ENCODE measurements around the gene SPSB2. TPM values are rescaled to one million over a fixed set of nuclear protein-coding genes. Genes with fewer than 3 reads are reported as not detected.

Gene SPSB2
- total and polyA plus RNA-seq, 2 experiments from 2014 or later = 12.3 to 13.5 TPM

DNA sequence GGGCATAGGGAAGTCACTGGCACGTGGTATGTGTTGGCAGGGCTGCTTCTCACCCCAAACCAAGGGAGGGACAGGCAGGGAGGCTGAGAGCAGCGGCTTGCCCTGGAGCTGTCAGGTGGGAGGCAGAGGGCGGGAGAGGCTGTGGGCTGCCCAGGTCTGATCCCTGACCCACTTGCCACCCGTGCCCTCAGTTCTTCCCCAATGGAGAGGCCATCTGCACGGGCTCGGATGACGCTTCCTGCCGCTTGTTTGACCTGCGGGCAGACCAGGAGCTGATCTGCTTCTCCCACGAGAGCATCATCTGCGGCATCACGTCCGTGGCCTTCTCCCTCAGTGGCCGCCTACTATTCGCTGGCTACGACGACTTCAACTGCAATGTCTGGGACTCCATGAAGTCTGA is 27.7 kb downstream of the SPSB2 start:
- peaks cover 5% of the 10 kb centered on the region for H3K4me1 ChIP-seq (ENCODE audit: low read depth)
- TF ChIP-seq, protein P1, sequence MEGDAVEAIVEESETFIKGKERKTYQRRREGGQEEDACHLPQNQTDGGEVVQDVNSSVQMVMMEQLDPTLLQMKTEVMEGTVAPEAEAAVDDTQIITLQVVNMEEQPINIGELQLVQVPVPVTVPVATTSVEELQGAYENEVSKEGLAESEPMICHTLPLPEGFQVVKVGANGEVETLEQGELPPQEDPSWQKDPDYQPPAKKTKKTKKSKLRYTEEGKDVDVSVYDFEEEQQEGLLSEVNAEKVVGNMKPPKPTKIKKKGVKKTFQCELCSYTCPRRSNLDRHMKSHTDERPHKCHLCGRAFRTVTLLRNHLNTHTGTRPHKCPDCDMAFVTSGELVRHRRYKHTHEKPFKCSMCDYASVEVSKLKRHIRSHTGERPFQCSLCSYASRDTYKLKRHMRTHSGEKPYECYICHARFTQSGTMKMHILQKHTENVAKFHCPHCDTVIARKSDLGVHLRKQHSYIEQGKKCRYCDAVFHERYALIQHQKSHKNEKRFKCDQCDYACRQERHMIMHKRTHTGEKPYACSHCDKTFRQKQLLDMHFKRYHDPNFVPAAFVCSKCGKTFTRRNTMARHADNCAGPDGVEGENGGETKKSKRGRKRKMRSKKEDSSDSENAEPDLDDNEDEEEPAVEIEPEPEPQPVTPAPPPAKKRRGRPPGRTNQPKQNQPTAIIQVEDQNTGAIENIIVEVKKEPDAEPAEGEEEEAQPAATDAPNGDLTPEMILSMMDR (IDR thresholded peaks at IDR 0.05; ENCODE audit: low read depth, low read length) = no peak
- no peaks in the 10 kb centered on the region for H3K9me3 ChIP-seq (ENCODE audit: low read depth)
- no peak overlapping the region for H3K27ac ChIP-seq
- DNase-seq (ENCODE audit: low read depth in 1 of 2, low spot score in 1 of 2) = no peak
- peaks cover 2% of the 10 kb centered on the region for H3K36me3 ChIP-seq
- no peak overlapping the region for H3K4me3 ChIP-seq
- no peaks in the 10 kb centered on the region for H3K27me3 ChIP-seq

DNA sequence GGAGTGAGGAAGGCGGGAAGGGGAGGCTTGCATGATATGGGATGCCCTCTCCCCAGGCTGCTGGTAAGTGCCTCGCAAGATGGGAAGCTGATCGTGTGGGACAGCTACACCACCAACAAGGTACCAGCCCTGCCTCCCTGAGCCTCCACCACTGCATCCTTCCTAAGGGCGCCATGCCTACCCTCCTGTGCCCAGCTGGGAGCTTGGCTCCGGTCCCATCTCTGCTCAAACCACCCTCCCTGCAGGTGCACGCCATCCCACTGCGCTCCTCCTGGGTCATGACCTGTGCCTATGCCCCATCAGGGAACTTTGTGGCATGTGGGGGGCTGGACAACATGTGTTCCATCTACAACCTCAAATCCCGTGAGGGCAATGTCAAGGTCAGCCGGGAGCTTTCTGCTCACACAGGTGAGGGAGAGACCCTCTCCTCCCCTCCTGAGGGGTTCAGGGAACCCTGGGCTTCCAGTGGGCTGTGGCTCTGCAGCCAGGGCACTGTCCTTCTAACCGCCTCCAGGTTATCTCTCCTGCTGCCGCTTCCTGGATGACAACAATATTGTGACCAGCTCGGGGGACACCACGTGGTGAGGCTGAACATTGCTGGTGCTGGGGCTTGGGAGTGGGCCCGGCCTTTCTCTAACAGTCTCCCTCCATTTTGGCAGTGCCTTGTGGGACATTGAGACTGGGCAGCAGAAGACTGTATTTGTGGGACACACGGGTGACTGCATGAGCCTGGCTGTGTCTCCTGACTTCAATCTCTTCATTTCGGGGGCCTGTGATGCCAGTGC is 29.8 kb downstream of the SPSB2 start:
- Histone ChIP-seq H3K9me3 (ENCODE audit: low read depth) (no peaks in the 10 kb centered on the region), H3K36me3 (peaks cover 7% of the 10 kb centered on the region), H3K4me3 (no peak overlapping the region), H3K27me3 (no peaks in the 10 kb centered on the region), H3K27ac (no peak overlapping the region), H3K4me1 (ENCODE audit: low read depth) (peaks cover 14% of the 10 kb centered on the region)
- TF ChIP-seq, protein P1 (IDR thresholded peaks at IDR 0.05; ENCODE audit: low read depth, low read length) = no peak
- DNase-seq (ENCODE audit: low read depth in 1 of 2, low spot score in 1 of 2) = no peak

DNA sequence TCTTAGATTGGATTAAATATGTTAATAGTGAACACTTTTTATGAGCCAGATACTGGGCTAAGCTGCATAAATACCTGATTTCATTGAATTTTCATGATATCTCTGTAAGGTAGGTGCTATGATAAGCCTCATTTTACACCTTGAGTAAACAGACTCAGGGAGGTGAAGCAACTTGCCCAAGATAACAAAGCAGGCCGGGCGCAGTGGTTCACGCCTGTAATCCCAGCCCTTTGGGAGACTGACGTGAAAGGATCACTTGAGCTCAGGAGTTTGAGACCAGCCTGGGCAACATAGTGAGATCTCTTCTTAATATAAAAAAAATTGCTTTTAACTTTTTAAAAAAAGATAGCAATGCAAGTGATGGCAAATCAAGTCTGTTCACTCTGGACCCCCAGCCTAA is 31.0 kb downstream of the SPSB2 start:
- DNase-seq (ENCODE audit: low read depth in 1 of 2, low spot score in 1 of 2) = no peak
- no peak overlapping the region for H3K4me3 ChIP-seq
- TF ChIP-seq, protein P1 (IDR thresholded peaks at IDR 0.05; ENCODE audit: low read depth, low read length) = no peak
- H3K27me3 ChIP-seq = no peaks in the 10 kb centered on the region
- H3K36me3 ChIP-seq = peaks cover 12% of the 10 kb centered on the region
- H3K9me3 ChIP-seq (ENCODE audit: low read depth) = no peaks in the 10 kb centered on the region
- peaks cover 14% of the 10 kb centered on the region for H3K4me1 ChIP-seq (ENCODE audit: low read depth)
- no peak overlapping the region for H3K27ac ChIP-seq

DNA sequence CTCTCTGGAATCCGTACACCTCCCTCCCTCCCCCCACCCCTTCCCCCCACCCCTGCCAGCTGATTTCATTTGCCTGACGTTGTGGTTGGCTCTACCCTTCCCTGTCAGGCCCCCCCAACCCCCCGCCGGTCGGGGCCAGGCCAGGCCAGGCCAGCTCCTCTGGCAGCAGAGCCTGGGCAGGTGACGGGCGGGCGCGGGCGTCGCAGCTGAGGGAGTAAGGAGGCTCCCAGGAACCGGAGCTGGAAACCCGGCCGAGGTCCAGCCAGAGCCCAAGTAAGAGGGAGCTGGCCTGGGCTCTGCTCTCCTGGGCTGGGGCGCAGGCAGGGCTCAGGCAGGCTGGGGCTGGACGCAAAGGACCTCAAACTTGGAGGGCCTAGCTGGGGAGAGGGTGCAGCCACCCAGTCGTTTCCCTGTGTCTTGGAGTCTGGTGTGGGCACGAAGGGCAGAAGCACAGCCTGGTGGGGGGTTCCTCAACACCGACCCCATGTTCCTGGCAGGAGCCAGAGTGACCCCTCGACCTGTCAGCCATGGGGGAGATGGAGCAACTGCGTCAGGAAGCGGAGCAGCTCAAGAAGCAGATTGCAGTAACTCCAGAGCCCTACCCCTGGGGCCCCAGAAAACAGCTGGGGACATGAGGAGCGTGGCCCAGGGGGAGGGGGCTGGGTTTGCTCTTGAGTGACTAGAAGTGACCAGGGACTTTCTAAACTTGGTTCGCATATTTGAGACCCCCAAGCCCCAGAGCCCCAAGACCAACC is 32.2 kb downstream of the SPSB2 start, which contains the start of gene GNB3:
TSS of gene GNB3 (plus strand) at position 165 of the 755 bp plus-strand sequence. CDS start at position 528, 363 bp downstream.
- TF ChIP-seq, protein P1 (IDR thresholded peaks at IDR 0.05; ENCODE audit: low read depth, low read length) = no peak
- H3K36me3 ChIP-seq = peaks cover 12% of the 10 kb centered on the region
- H3K27ac ChIP-seq = peak within 1 kb of the TSS; percentile 62
- no peaks in the 10 kb centered on the region for H3K27me3 ChIP-seq
- H3K4me3 ChIP-seq = no peak within 1 kb of the TSS
- DNase-seq (ENCODE audit: low read depth in 1 of 2, low spot score in 1 of 2) = no peak
- no peaks in the 10 kb centered on the region for H3K9me3 ChIP-seq (ENCODE audit: low read depth)
- peaks cover 14% of the 10 kb centered on the region for H3K4me1 ChIP-seq (ENCODE audit: low read depth)

DNA sequence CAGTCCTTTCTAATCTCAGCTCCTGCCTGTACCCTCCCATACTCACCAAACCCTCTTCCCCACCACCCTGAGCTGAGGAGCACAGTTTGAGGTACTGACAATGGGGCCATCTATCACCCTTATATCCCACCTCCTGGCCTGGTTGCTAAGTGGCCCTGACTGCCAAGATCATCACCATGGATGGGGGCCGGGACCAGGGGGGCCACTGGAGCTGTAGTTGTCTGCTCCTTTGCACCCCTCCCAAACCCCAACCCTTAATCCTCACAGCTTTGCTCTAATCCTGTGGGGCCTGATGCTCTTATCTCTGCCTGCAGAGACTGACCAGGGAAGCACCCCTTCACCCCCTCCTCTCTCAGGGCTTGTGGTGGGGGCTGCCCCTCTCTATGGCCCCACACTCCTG is 32.8 kb downstream of the SPSB2 start:
- peaks cover 10% of the 10 kb centered on the region for H3K36me3 ChIP-seq
- no peak for DNase-seq (ENCODE audit: low read depth in 1 of 2, low spot score in 1 of 2)
- no peaks in the 10 kb centered on the region for H3K9me3 ChIP-seq (ENCODE audit: low read depth)
- H3K27me3 ChIP-seq = no peaks in the 10 kb centered on the region
- peaks cover 14% of the 10 kb centered on the region for H3K4me1 ChIP-seq (ENCODE audit: low read depth)
- H3K4me3 ChIP-seq = no peak overlapping the region
- H3K27ac ChIP-seq = peak overlapping the region; percentile 62
- TF ChIP-seq, protein P1 (IDR thresholded peaks at IDR 0.05; ENCODE audit: low read depth, low read length) = no peak
